ENCODE data around the gene ACSM6.
"Not testable (repeated sequence)": the region's sequence is repeated elsewhere in the genome, so short reads cannot be mapped to it uniquely, and the experiment has no call there.

ACSM6 gene

DNA sequence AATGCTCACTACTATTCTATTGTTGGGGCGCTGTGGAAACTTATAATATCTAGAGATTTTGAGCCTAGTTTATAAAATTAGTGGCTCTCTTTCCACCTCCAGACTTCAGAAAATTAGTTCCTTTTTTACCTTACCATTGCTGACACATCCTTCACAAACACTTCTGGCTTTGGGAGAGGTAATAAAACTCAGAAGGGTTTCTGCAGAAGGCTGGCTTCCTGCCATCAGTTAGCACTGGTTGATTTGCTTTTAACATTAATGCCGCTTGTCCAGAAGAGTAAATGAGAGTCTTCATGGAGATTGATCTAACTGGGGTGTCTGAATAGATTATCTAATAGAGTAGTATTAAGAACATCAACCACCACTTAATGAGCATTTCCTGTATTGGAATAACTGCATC, 20.3 kb downstream of the ACSM6 start:
- DNase-seq, result no peak

- DNase-seq, result no peak
Observed at GRCh38 chr10:95214793-95215192, 20.8 kb downstream of the ACSM6 start.

DNA sequence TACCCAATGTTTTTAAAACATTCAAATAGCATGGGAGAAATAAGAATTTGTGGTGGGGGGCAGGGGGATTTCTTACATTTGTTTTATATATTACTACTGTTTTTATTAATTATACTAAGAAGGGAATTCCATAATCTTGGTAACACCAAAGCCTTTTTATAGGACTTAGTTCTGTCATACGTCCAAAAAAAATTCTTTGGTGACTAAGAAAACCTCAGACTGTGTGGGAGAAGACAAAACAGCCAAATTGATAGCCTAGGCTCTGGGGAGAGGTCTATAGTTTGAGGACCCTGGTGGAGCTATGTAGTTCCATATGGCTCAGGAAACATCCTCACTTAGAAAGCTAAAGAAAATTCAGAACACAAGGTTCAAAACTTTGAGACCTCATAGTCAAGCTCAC, 23.4 kb downstream of the ACSM6 start:
- no peak for DNase-seq

DNA sequence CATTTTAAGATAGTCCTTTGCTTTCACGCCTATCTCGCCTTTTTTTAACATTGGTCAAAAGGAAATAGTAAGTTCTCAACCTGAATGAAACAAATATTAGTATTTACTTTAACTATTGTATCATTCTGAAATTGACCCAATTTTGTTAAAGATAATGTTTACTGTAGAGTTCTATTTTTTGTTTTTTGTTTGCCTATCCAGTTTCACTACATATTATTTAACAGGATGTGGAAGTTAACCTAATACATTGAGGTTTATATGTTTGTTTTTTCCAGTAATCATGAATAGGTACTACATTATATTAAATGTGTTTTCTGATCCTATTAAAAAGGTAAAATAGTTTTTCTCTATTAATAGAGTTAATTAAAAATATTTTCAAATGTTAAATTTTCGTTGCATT, 26.5 kb downstream of the ACSM6 start:
- no peak for DNase-seq

GRCh38 chr10:95221124-95221523, 27.1 kb downstream of the ACSM6 start:
- DNase-seq, result no peak

GRCh38 chr10:95225136-95225535, 31.1 kb downstream of the ACSM6 start:
- no peak for DNase-seq

DNA sequence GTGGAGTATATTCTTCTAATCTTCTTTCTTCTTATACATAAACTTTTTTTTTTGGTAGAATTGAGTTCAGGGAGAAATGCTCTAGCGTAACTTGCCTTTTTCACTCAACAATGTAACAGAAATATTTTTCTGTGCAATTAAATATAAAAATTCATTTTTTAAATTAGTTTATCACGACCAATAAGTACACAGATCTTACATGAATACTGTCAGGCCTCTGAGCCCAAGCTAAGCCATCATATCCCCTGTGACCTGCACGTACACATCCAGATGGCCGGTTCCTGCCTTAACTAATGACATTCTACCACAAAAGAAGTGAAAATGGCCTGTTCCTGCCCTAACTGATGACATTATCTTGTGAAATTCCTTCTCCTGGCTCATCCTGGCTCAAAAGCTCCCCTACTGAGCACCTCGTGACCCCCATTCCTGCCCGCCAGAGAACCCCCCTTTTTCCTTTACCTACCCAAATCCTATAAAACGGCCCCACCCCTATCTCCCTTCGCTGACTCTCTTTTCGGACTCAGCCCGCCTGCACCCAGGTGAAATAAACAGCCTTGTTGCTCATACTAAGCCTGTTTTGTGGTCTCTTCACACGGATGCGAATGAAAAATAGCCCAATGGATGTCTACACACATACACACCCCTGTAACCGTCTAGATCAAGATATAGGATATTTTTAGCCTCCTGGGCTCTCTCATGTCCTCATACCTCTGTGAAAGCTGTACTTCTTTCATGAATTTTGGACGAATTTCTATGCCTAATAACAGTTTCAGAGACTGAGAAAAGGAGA, 35.1 kb downstream of the ACSM6 start:
- DNase-seq, result not testable (repeated sequence)

DNA sequence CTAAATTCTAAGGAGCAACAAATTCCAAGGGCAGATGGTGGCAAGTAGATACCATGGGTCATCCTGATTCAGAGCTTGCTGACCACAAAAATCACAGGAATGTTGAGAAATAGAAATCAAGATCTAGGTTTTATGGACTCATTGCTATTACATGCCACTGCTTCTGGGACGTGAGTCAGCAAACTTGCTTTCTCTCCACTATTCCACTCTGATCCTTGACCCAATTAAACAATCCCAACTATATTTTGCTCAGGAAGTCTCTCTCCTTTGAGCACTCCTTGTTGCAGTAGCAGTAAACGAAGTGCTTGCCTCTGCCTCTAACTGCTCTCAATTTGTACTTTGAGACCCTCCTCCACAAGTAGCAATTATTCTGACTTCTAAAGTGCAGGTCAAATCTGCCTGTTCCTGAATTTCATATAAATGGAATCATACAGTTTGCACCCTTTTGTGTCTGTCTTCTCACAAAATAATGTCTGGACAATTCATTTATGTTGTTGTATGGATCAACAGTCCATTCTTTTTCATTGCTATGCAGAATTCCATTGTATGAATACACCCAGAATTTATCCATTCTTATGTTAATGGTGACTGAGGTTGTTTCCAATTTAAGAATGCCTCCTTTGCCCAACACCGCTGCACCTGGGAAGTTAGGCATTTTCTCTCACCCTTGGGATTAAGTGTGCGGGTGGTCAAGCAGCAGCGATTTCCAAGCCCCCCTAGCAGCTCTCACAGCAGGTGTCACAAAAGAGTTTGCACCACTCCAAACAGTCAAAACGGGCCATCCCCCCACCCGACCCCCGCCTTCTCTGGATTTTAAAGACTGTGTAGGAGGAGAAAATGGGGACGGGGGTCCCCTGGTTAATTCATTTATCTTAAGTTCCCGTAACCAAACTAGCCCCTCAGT, 35.9 kb downstream of the ACSM6 start:
- no peak for DNase-seq

- peak in 33 of 56 donors; percentile 2 to 66 (median 29) for DNase-seq
Observed at GRCh38 chr10:95230677-95231586, 36.9 kb downstream of the ACSM6 start.

DNA sequence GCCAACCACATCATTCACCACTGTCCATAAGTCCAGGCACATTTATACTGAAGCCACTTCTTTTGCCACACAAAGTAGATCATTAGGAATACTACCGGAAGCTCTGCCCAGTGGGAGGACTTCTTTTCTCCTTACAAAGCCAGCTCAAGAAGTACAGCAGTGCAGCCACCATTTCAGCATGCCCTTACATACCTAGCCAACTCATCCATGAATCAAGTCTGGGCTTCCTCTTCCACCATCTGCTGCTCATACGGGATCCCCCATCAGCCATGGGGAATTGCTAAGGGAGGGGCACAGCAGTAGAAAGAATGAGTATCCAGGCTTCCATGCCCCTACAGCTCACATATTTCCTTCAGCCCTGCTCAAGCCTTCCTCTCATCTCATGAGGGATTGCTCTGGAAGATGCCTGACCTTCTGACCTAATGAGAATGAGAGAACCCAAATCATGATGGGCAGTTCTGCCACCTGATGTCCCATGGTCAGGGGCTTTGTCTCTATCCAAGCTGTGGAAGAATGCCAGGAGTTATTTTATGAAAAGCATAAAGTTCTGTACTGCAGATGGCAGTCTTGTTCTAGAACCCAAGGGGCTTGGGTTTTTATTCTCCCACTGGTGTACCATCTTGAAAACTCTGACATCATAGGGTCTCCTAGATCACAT, 39.5 kb downstream of the ACSM6 start:
- DNase-seq, result no peak

DNA sequence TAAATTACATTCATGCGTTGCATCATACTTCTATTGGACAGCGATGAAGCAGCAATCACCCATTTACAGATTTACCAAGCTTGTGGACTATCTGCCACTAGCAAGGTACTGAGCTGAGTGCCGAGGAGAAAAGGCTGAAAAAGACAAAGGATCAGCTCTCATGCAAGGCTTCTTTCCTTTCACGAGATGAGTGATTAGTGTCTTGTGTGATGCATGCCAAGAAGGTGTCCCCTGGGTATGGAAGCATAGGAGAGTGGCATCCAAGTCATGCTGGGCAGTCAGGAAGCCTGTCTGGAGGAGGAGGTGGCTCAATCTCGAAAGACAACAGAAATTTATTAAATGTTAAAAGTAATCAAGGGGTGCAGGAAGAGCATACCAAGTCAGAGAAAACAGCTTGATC, 40.9 kb downstream of the ACSM6 start:
- DNase-seq, result no peak

DNA sequence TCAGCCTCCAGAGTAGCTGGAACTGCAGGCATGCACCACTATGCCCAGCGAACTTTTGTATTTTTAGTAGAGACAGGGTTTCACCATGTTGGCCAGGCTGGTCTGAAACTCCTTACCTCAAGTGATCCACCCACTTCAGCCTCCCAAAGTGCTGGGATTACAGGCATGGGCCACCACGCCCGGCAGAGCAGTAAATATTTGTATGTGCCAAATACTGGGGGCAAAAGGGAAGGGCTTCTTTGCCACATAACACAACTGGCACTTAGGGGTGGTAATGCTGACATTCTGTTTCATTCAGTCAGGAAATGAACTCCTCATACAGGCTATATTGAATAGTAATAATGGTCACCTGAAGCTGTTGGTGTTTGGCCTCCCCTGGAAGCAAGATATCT, 41.6 kb downstream of the ACSM6 start:
- DNase-seq, result no peak

DNA sequence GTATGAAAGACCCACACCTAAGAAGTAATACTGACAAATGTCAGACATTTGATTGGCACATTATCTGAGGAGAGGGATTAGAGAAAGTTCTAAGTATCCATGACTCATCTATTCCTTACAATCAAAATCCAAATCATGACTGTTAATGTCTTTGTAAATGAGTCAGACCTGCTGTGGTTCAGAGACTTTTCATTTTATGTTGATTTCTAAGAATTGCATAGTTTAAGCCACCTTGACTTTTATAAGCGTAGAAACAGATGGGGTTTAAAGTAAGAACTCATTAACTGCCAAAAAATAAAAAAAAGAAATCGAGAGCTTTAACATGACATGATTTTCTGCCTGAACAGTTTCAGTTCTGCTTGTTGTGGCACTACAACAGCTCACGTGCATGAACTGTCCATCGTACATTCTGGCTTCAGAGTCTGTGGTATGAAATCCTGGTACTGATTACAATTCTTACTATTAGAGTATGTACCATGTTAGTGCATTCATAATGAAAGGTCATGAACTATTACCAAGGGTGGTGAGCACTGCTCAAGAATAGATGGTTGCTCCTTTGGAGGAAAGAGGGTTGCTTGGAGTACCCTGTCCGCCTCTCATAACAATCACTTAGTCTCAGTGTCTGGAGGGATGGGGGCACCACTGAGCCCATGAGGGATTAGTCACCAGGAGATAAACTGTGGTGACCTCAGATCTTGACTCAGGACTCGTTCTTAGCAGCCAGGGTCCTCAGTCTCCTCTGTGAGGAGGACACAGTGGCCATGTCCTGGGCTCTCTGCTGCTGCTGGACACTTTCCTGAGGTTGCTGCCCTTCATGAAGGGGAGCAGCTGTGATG, 42.2 kb downstream of the ACSM6 start:
- no peak for DNase-seq

- no peak for DNase-seq
Observed at GRCh38 chr10:95237376-95238170, 43.5 kb downstream of the ACSM6 start.

GRCh38 chr10:95240096-95240495, 46.1 kb downstream of the ACSM6 start:
- not testable (repeated sequence) for DNase-seq

DNA sequence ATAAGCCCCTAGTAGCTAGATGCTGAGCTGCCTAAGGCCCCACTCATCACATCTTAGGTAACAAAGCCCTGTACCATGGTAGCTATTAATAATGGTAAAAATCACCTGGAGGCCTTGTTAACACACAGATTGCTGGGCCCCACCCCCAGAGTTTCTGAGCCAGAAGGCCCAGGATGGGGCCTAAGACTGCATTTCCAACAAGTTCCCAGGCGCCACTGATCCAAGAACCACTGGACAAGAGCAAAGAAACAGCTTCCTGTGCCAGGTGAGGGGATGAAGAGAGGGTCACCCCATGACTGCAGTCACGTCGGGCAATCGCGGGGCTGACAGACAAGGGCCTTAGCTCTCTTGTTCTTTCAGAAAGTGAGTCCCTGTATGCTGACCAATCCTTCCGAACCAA, 46.8 kb downstream of the ACSM6 start:
- no peak for DNase-seq

DNA sequence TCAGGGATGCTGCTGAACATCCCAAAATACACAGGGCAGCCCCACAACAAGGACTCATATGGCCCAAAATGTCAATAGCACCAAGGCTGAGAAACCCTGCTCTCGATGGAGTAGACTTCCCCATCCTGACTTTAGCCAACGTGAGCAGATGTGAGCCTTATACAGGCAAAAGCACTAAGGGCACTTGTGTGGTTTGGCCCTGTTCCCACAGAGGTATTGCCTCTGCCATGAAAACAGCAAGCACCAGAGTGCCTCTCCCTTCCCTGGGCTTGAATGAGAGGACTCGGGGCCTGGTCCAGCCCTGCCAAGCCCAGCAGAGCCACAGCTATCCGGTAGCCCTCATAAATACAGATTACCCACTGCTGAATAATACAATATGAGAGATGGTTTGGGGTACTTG, 47.5 kb downstream of the ACSM6 start:
- DNase-seq, result no peak

- peak in 23 of 56 donors; percentile 5 to 64 (median 18) for DNase-seq
Observed at GRCh38 chr10:95242581-95243317, 48.7 kb downstream of the ACSM6 start.

DNA sequence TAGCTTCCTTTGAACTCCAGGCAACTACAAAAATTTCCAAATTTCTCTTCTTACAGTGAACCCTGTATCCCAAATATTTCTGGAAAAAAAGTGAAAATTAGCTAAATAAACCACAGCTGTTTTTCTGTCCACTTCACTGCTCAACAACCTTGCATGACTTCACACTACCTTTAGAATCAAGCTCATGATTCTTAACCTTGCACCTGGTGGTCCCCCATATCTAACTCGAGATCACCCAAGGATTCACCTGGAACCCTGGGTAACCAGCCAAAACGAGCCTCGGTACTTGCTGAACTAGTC, 49.2 kb downstream of the ACSM6 start:
- DNase-seq, result no peak

Data from nucleus accumbens (tissue), 56 donors.